DOHH2 (cell line): ENCODE results near the gene ING2.
"Not testable (repeated sequence)": the region's sequence is repeated elsewhere in the genome, so short reads cannot be mapped to it uniquely, and the experiment has no call there.

Experiments used
- CTCF ChIP-seq: fragments of 200-600 bp; sonication (generic); IDR thresholded peaks from one replicate; pipeline ENCODE4 v1.5.1; 2014; ENCODE audit warnings: antibody characterized with exemption, mild to moderate bottlenecking, low read depth, low read length; ENCODE audit not compliant: poor library complexity, severe bottlenecking
- EZH2phosphoT487 ChIP-seq: fragments of 200-600 bp; sonication (generic); IDR thresholded peaks from 2 replicates; pipeline ENCODE4 v1.6.1; 2017; ENCODE audit warnings: borderline replicate concordance, mild to moderate bottlenecking, antibody characterized with exemption, low read length, moderate library complexity, mixed read lengths

GRCh38 chr4:183553147-183553478 is 48.3 kb downstream of the ING2 start:
- TF ChIP-seq CTCF, EZH2phosphoT487: not testable (repeated sequence)
